A673 (cell line): ENCODE data around the gene SH3PXD2B.
"Not testable (repeated sequence)": the region's sequence is repeated elsewhere in the genome, so short reads cannot be mapped to it uniquely, and the experiment has no call there.

Experiments
- CTCF ChIP-seq: fragments of 300-800, 200-600 bp; sonication (generic); conservative IDR thresholded peaks from 2 replicates; pipeline ENCODE4 v1.5.1; 2017; ENCODE audit warnings: low read depth, mild to moderate bottlenecking, antibody characterized with exemption, low read length, moderate library complexity, mixed read lengths
- EZH2 ChIP-seq: fragments of 200-600 bp; sonication (generic); IDR thresholded peaks from 2 replicates; pipeline ENCODE4 v1.6.1; 2017; ENCODE audit warnings: borderline replicate concordance, low read depth, mild to moderate bottlenecking, mixed read lengths, antibody characterized with exemption, low read length; ENCODE audit not compliant: poor library complexity, severe bottlenecking

- not testable (repeated sequence) for TF ChIP-seq CTCF, EZH2
Measured at GRCh38 chr5:172368699-172369098, 85.6 kb downstream of the SH3PXD2B start.
